H1 (cell line): Measurements from ENCODE around the gene MYL7. TPM values are rescaled to one million over a fixed set of nuclear protein-coding genes. Genes with fewer than 3 reads are reported as not detected.

ENCODE experiments used
- CTCF ChIA-PET: fragments of 300-600 bp; sonication (Branson Sonifier 250); formaldehyde crosslinking; loops from one replicate; lab custom pipeline; 2021; ENCODE audit not compliant: partially characterized antibody; lab: Charles Lee
- POLR2A ChIA-PET: fragments of 300-600 bp; sonication (Branson Sonifier 250); formaldehyde crosslinking; loops from one replicate; lab custom pipeline; 2021; ENCODE audit warnings: inconsistent platforms; ENCODE audit not compliant: partially characterized antibody; lab: Charles Lee
- DNase-seq, 2 experiments: peaks; one replicate each; pipeline versions ENCODE4 v3.0.0 to v3.0.0-alpha.2; 2010 to 2022; ENCODE audit warnings: low spot score in 2 of 2, low read depth in 1 of 2, mixed read lengths in 1 of 2
- FAIRE-seq: peaks from 2 replicates; lab custom pipeline; 2011; peaks lifted over from hg19 to GRCh38; lab: Jason Lieb, UNC
- H2AFZ ChIP-seq: 2 replicates; pipeline ENCODE4 v1.8.1; 2012; ENCODE audit warnings: low read length, inconsistent platforms
- H2AK5ac ChIP-seq: 2 replicates; pipeline ENCODE4 v1.6.1; 2013; ENCODE audit warnings: low read depth, low read length
- H2BK120ac ChIP-seq: replicated peaks from 2 replicates; pipeline ENCODE3; 2013; ENCODE audit warnings: low read depth, low read length, inconsistent platforms
- H2BK12ac ChIP-seq: 2 replicates; pipeline ENCODE4 v1.6.1; 2013; ENCODE audit warnings: low read depth, low read length
- H2BK15ac ChIP-seq: 2 replicates; pipeline ENCODE4 v1.6.1; 2013; ENCODE audit warnings: low read length
- H2BK20ac ChIP-seq: 2 replicates; pipeline ENCODE4 v1.6.1; 2013; ENCODE audit warnings: low read length
- H2BK5ac ChIP-seq: 2 replicates; pipeline ENCODE4 v1.6.1; 2013; ENCODE audit warnings: low read depth, low read length
- H3K14ac ChIP-seq: 2 replicates; pipeline ENCODE4 v1.6.1; 2013; ENCODE audit warnings: inconsistent platforms; ENCODE audit not compliant: insufficient read length
- H3K18ac ChIP-seq: 2 replicates; pipeline ENCODE4 v1.6.1; 2013; ENCODE audit warnings: low read length; ENCODE audit errors: extremely low read depth
- H3K23ac ChIP-seq: 2 replicates; pipeline ENCODE4 v1.6.1; 2013; ENCODE audit warnings: inconsistent platforms; ENCODE audit not compliant: insufficient read length
- H3K23me2 ChIP-seq: 2 replicates; pipeline ENCODE4 v1.6.1; 2013; ENCODE audit warnings: low read depth, low read length
- H3K27ac ChIP-seq: 2 replicates; pipeline ENCODE4 v1.6.1; 2011; ENCODE audit warnings: low read depth, low read length, inconsistent platforms
- H3K27me3 ChIP-seq, 4 experiments: replicated peaks in 1 of 4; 1 replicate in 1 of 4; 2 replicates in 3 of 4; pipeline versions ENCODE4 v1.6.1 to v1.8.1; 2011 to 2013; ENCODE audit warnings: low read length in 3 of 4, mild to moderate bottlenecking in 3 of 4, inconsistent platforms in 2 of 4, mixed read lengths in 2 of 4, moderate library complexity in 1 of 4; ENCODE audit not compliant: control insufficient read depth in 3 of 4, insufficient read depth in 3 of 4; ENCODE audit errors: extremely low read depth in 1 of 4
- H3K36me3 ChIP-seq, 4 experiments: 2 replicates each; pipeline versions ENCODE4 v1.6.1 to v1.8.1; 2011 to 2013; ENCODE audit warnings: mild to moderate bottlenecking in 4 of 4, low read length in 3 of 4, moderate library complexity in 2 of 4, control low read depth in 1 of 4, inconsistent platforms in 1 of 4; ENCODE audit not compliant: insufficient read depth in 4 of 4, control insufficient read depth in 2 of 4
- H3K4ac ChIP-seq: replicated peaks from 2 replicates; pipeline ENCODE3; 2013; ENCODE audit warnings: low read length, low read depth, mixed read lengths, inconsistent platforms; ENCODE audit not compliant: insufficient read length
- H3K4me1 ChIP-seq, 4 experiments: replicated peaks in 1 of 4; 1 replicate in 1 of 4; 2 replicates in 3 of 4; pipeline versions ENCODE4 v1.6.1 to v1.8.1; 2011 to 2013; ENCODE audit warnings: low read length in 3 of 4, inconsistent platforms in 2 of 4, mixed read lengths in 1 of 4; ENCODE audit not compliant: insufficient read depth in 4 of 4, control insufficient read depth in 3 of 4
- H3K4me2 ChIP-seq, 2 experiments: 2 replicates each; pipeline versions ENCODE4 v1.6.1 to v1.8.1; 2011 to 2013; ENCODE audit warnings: low read depth in 2 of 2, low read length in 2 of 2, control low read depth in 1 of 2, inconsistent platforms in 1 of 2, mild to moderate bottlenecking in 1 of 2; ENCODE audit not compliant: insufficient read depth in 1 of 2
- H3K4me3 ChIP-seq, 4 experiments: fragments of 200-600, 300-600 bp in 1 of 4; sonication (generic), shearing (Covaris generic), sonication (Bioruptor Twin) in 1 of 4; 2 replicates each; pipeline versions ENCODE4 v1.5.1 to v1.8.1; 2011 to 2016; ENCODE audit warnings: low read length in 4 of 4, low read depth in 3 of 4, control low read depth in 2 of 4, inconsistent platforms in 2 of 4, mild to moderate bottlenecking in 2 of 4, mixed read lengths in 1 of 4, moderate library complexity in 1 of 4; ENCODE audit not compliant: insufficient read depth in 2 of 4; ENCODE audit errors: extremely low read depth in 1 of 4
- H3K56ac ChIP-seq: replicated peaks from 2 replicates; pipeline ENCODE3; 2013; ENCODE audit warnings: low read depth, mild to moderate bottlenecking, mixed read lengths, low read length, inconsistent platforms; ENCODE audit not compliant: insufficient read length
- H3K79me1 ChIP-seq: 2 replicates; pipeline ENCODE4 v1.6.1; 2013; ENCODE audit warnings: low read depth, low read length, control low read depth
- H3K79me2 ChIP-seq, 2 experiments: 2 replicates each; pipeline versions ENCODE4 v1.6.1 to v1.8.1; 2012 to 2013; ENCODE audit warnings: low read length in 2 of 2, mild to moderate bottlenecking in 2 of 2, inconsistent platforms in 1 of 2; ENCODE audit not compliant: insufficient read depth in 2 of 2, control insufficient read depth in 1 of 2
- H3K9ac ChIP-seq, 4 experiments: replicated peaks in 1 of 4; 1 replicate in 1 of 4; 2 replicates in 3 of 4; pipeline versions ENCODE4 v1.6.1 to v1.8.1; 2011 to 2013; ENCODE audit warnings: low read depth in 3 of 4, low read length in 3 of 4, control low read depth in 2 of 4, mild to moderate bottlenecking in 2 of 4, moderate library complexity in 2 of 4, inconsistent platforms in 1 of 4; ENCODE audit errors: extremely low read depth in 1 of 4
- H3K9me3 ChIP-seq, 2 experiments: 2 replicates each; pipeline versions ENCODE4 v1.6.1 to v1.8.1; 2012 to 2013; ENCODE audit warnings: mild to moderate bottlenecking in 2 of 2, moderate library complexity in 2 of 2, control low read depth in 1 of 2, inconsistent platforms in 1 of 2, low read depth in 1 of 2, low read length in 1 of 2, mixed read lengths in 1 of 2; ENCODE audit not compliant: insufficient read depth in 2 of 2
- H4K20me1 ChIP-seq, 2 experiments: replicated peaks in 1 of 2; 2 replicates each; pipeline versions ENCODE3 to v1.8.1; 2011 to 2013; ENCODE audit warnings: inconsistent platforms in 2 of 2, low read length in 2 of 2, mild to moderate bottlenecking in 1 of 2; ENCODE audit not compliant: insufficient read depth in 2 of 2, control insufficient read depth in 1 of 2
- H4K5ac ChIP-seq: 2 replicates; pipeline ENCODE4 v1.6.1; 2013; ENCODE audit warnings: low read length, low read depth, mixed read lengths, inconsistent platforms; ENCODE audit not compliant: insufficient read length
- H4K8ac ChIP-seq: 2 replicates; pipeline ENCODE4 v1.8.0; 2013; ENCODE audit warnings: mild to moderate bottlenecking, moderate library complexity, low read length, inconsistent platforms; ENCODE audit not compliant: insufficient read depth; ENCODE audit errors: extremely low read depth
- H4K91ac ChIP-seq: replicated peaks from 2 replicates; pipeline ENCODE3; 2013; ENCODE audit warnings: low read length, mixed read lengths, inconsistent platforms; ENCODE audit not compliant: insufficient read length
- CTCF ChIP-seq, 3 experiments: IDR thresholded peaks; 1 replicate in 2 of 3; 2 replicates in 1 of 3; pipeline versions ENCODE4 v1.5.1 to v1.6.1; 2011; ENCODE audit warnings: low read length in 3 of 3, mild to moderate bottlenecking in 3 of 3, inconsistent platforms in 2 of 3, low read depth in 1 of 3, moderate library complexity in 1 of 3; ENCODE audit not compliant: insufficient read depth in 1 of 3; ENCODE audit errors: control extremely low read depth in 1 of 3
- EP300 ChIP-seq, 2 experiments: IDR thresholded peaks; 1 replicate in 1 of 2; 2 replicates in 1 of 2; pipeline ENCODE4 v1.6.1; 2011 to 2012; ENCODE audit warnings: low read depth in 2 of 2, low read length in 2 of 2, mild to moderate bottlenecking in 2 of 2, borderline replicate concordance in 1 of 2, inconsistent platforms in 1 of 2, moderate library complexity in 1 of 2
- HDAC6 ChIP-seq: IDR thresholded peaks from one replicate; pipeline ENCODE4 v1.7.1; 2012; ENCODE audit warnings: low read depth, mild to moderate bottlenecking, inconsistent platforms, low read length, moderate library complexity
- KDM5A ChIP-seq: fragments of 200-600 bp; IDR thresholded peaks from 2 replicates; pipeline ENCODE4 v1.7.1; 2012; ENCODE audit warnings: mild to moderate bottlenecking, low read length, inconsistent platforms, mixed read lengths
- MAFK ChIP-seq: IDR thresholded peaks from 2 replicates; pipeline ENCODE4 v1.6.1; 2012; ENCODE audit warnings: low read depth, mild to moderate bottlenecking, improper control_type of control experiment, low read length
- NANOG ChIP-seq: IDR thresholded peaks from 2 replicates; pipeline ENCODE4 v1.6.1; 2011; ENCODE audit warnings: low read length, low read depth, mild to moderate bottlenecking, inconsistent platforms; ENCODE audit not compliant: insufficient read depth, poor library complexity, severe bottlenecking
- POLR2A ChIP-seq, 2 experiments: IDR thresholded peaks; 1 replicate in 1 of 2; 2 replicates in 1 of 2; pipeline ENCODE4 v1.6.1; 2011; ENCODE audit warnings: low read depth in 2 of 2, low read length in 2 of 2, mild to moderate bottlenecking in 2 of 2; ENCODE audit errors: control extremely low read depth in 1 of 2
- SP1 ChIP-seq: IDR thresholded peaks from 2 replicates; pipeline ENCODE4 v1.6.1; 2011; ENCODE audit warnings: low read depth, low read length
- TAF1 ChIP-seq: IDR thresholded peaks from 2 replicates; pipeline ENCODE4 v1.6.1; 2011; ENCODE audit warnings: mild to moderate bottlenecking, low read depth, low read length
- YY1 ChIP-seq: IDR thresholded peaks from 2 replicates; pipeline ENCODE4 v1.6.1; 2011; ENCODE audit warnings: low read depth, mild to moderate bottlenecking, low read length
- WGBS, 2 experiments: shearing (Covaris generic) in 1 of 2; methylation state at CpG; one replicate each; pipeline versions ENCODE4 v1.1.6 to v1.1.7; 2013 to 2015; ENCODE audit warnings: low lambda C conversion rate in 2 of 2, mixed read lengths in 2 of 2, inconsistent platforms in 1 of 2, low coverage in 1 of 2, missing lambda C conversion rate in 1 of 2; ENCODE audit not compliant: insufficient replicate concordance in 2 of 2, insufficient coverage in 1 of 2, insufficient read length in 1 of 2; ENCODE audit errors: extremely low coverage in 1 of 2, missing lambda C conversion rate in 1 of 2; 5-methylcytosine and 5-hydroxymethylcytosine counted together
- polyA plus RNA-seq, 7 experiments: library from polyadenylated mRNA; depleted of rRNA in 3 of 7; stranded (reverse) in 5 of 7; unstranded in 2 of 7; fragments of >200 nt in 5 of 7; fragments of 200-250 nt in 2 of 7; gene quantifications; 1 replicate in 5 of 7; 2 replicates in 1 of 7; 4 replicates in 1 of 7; pipeline versions ENCODE4 v1.2.1 to v1.2.3, GENCODE V29; 2011 to 2013; ENCODE audit warnings: missing spikeins in 2 of 7, mixed read lengths in 2 of 7
- total RNA-seq: library from RNA; stranded (reverse); fragmentation: NEBNext Ultra II Directional; extraction: Animal tissue kit (Norgen Biotek cat#: 25700); gene quantifications from 2 replicates; pipeline ENCODE4 v1.2.1, GENCODE V29; 2021

MYL7 gene
- total and polyA plus RNA-seq, 2 of the 8 experiments (the other 6 are each of a cell fraction or from before 2014, with no cell fraction given), result 3.3 to 3.4 TPM

DNA sequence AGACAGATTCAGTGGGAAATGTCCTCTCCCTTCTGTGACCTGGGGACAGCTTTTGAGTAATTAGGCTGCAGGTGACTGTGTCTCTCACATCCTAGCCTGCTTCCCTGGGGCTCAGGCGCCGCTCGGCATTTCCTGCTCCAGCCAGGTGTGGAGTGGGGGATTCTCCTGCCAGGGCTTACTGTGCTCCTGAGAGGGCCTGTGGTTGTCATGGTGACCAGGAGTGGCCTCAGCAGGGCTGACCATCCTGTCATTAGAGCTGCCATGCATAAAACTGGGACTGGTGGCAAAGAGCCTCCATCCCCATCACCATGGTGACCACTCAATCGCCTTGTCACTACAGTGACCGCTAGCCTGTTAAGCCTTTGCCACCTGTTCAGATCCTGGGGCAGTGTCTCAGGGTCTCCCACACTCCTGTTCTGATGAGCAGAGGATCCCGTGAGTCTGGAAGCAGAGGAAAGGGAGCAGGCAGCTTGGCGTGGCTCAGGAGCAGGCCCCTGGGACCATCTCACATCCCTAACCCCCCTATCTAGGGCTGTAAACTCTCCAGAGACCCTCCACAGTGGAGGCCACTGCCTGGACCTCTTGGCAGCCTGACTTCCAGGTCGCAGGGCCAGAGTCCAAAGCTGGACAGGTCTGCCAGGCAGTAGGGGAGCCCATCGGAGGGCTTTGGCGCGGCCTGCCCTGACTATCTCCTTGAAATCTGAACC is 48.3 kb upstream of the MYL7 start, which contains the start of gene GCK:
GCK (minus strand) TSS at position 154 of the 707 bp plus-strand sequence. CDS start 486 bp downstream, outside the sequence.
- Histone ChIP-seq H2BK5ac (no peak within 1 kb of the TSS), H4K8ac (peak within 1 kb of the TSS; percentile 58; the same call in 1 of the 2 replicates), H2AFZ (no peak within 1 kb of the TSS), H2BK12ac (no peak within 1 kb of the TSS), H3K14ac (no peak within 1 kb of the TSS), H4K5ac (no peak within 1 kb of the TSS), H3K4ac (no peak within 1 kb of the TSS), H3K23me2 (no peaks in the 10 kb centered on the region), H2BK15ac (no peak within 1 kb of the TSS), H3K4me1 (peaks cover 0 to 3% (median 0%) of the 10 kb centered on the region in 4 experiments; a peak in 4 of 7 replicates), H3K79me1 (no peaks in the 10 kb centered on the region), H3K4me3 (no peak within 1 kb of the TSS), H3K36me3 (no peaks in the 10 kb centered on the region), H2BK120ac (no peak within 1 kb of the TSS), H3K79me2 (no peaks in the 10 kb centered on the region), H3K9ac (no peak within 1 kb of the TSS), H2AK5ac (no peak within 1 kb of the TSS), H2BK20ac (no peak within 1 kb of the TSS), H3K56ac (no peak within 1 kb of the TSS), H4K91ac (no peak within 1 kb of the TSS), H3K27me3 (peaks cover 0 to 3% (median 0%) of the 10 kb centered on the region in 4 experiments; a peak in 2 of 7 replicates), H4K20me1 (no peaks in the 10 kb centered on the region), H3K9me3 (no peaks in the 10 kb centered on the region), H3K18ac (no peak within 1 kb of the TSS), H3K4me2 (no peak within 1 kb of the TSS), H3K27ac (no peak within 1 kb of the TSS), H3K23ac (no peak within 1 kb of the TSS)
- ChIA-PET CTCF (interaction anchor here (0.6 kb wide), 1 partner anchor 25 kb away, joined by 3 read pairs; no protein-coding TSS in a partner anchor), POLR2A (interaction anchor here (1.0 kb wide), 1 partner anchor 49 kb away, joined by 3 read pairs; no protein-coding TSS in a partner anchor)
- no peak for DNase-seq
- FAIRE-seq, result no peak
- WGBS, 2 experiments, result 82% methylated on average over 10 of the region's 11 CpGs; no CpG with 5 or more reads in 1 of the 2 experiments
- TF ChIP-seq NANOG (no peak), HDAC6 (no peak), EP300 (IDR thresholded peaks at IDR 0.05; ENCODE audit: borderline replicate concordance in 1 of 2, low read depth in 2 of 2, low read length in 2 of 2) (no peak), TAF1 (no peak), YY1 (no peak), SP1 (no peak), CTCF (IDR thresholded peaks at IDR 0.05; ENCODE audit: control extremely low read depth in 1 of 3, insufficient read depth in 1 of 3, low read depth in 1 of 3, low read length in 3 of 3) (no peak), MAFK (no peak), KDM5A (no peak), POLR2A (IDR thresholded peaks at IDR 0.05; ENCODE audit: control extremely low read depth in 1 of 2, low read depth in 2 of 2, low read length in 2 of 2) (no peak)
